Esophagus squamous epithelium (tissue), 4 donors: ENCODE data around the gene TPGS1.

Experiments used
- POLR2A ChIP-seq, 4 donors: fragments of 450-650 bp; IDR thresholded peaks; one replicate each; pipeline ENCODE4 v1.6.1; 2017; ENCODE audit warnings: antibody characterized with exemption in 4 of 4, mild to moderate bottlenecking in 4 of 4, moderate library complexity in 3 of 4
- TF ChIP-seq, protein P1 (sequence below), 6 experiments: fragments of 450-650 bp in 4 of 6; fragments of 200-600 bp in 2 of 6; sonication (generic) in 2 of 6; IDR thresholded peaks; one replicate each; pipeline ENCODE4 v1.5.1; 2016 to 2019; ENCODE audit warnings: antibody characterized with exemption in 6 of 6, mild to moderate bottlenecking in 4 of 6, moderate library complexity in 4 of 6

DNA sequence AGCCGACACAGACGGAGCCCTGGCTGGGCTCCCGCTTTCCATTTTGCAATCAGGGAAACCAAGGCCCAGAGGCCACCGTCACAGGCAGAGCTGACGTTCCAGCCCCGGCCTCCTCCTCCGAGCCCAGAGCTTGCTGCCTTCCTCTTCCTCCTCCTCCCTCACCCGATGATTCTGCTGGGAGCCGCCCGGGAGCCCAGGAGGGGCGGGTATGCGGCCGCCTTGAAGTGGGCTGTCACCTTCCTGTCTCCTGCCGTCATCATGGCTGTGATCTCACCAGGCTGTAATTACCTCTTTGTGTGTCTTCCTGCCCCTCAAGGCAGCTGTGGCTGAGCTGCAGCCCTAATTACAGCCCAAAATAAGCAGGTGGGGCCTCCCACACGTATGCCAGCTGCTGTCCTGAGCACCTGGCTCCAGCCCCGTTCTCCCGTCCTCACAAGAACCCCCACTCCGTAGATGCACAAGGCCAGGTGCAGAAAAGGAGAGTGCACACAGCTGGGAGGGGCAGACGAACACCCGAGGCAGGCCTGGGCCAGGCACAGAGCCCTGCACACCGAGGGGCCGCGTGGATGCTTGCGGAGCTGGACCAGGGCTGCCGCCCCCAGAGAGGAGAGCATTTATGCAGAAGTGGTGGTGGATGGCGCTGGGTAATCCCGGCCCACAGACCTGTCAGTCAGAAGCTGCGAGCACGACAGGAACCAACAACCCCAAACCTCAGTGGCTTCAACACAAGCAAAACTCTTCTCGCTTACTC is 4.0 kb downstream of the TPGS1 start:
- TF ChIP-seq, protein P1, sequence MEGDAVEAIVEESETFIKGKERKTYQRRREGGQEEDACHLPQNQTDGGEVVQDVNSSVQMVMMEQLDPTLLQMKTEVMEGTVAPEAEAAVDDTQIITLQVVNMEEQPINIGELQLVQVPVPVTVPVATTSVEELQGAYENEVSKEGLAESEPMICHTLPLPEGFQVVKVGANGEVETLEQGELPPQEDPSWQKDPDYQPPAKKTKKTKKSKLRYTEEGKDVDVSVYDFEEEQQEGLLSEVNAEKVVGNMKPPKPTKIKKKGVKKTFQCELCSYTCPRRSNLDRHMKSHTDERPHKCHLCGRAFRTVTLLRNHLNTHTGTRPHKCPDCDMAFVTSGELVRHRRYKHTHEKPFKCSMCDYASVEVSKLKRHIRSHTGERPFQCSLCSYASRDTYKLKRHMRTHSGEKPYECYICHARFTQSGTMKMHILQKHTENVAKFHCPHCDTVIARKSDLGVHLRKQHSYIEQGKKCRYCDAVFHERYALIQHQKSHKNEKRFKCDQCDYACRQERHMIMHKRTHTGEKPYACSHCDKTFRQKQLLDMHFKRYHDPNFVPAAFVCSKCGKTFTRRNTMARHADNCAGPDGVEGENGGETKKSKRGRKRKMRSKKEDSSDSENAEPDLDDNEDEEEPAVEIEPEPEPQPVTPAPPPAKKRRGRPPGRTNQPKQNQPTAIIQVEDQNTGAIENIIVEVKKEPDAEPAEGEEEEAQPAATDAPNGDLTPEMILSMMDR (IDR thresholded peaks at IDR 0.05) = no peak
- TF ChIP-seq POLR2A (IDR thresholded peaks at IDR 0.05) = peak in 1 of 4 donors; percentile 22
